T-helper 17 cell (primary cell): ENCODE data around the gene COMMD10. TPM values are rescaled to one million over a fixed set of nuclear protein-coding genes. Genes with fewer than 3 reads are reported as not detected.

Source experiments
- ATAC-seq: fragments of 150-1000 bp; cut with Tn5 transposase; 2 replicates; pipeline ENCODE4 v1.10.0; 2021; ENCODE audit warnings: mild to moderate bottlenecking, moderate library complexity
- DNase-seq, 3 donors: peaks; one replicate each; pipeline versions ENCODE4 v3.0.0 to v3.0.0-alpha.2; 2020 to 2021
- H3K9me3 ChIP-seq: one replicate; pipeline ENCODE4 v1.7.0; 2013; ENCODE audit warnings: low read length, mild to moderate bottlenecking; ENCODE audit not compliant: control insufficient read depth, poor library complexity, severe bottlenecking
- H3K27ac Mint-ChIP-seq: one replicate; pipeline ENCODE4 v1.8.0; 2022; ENCODE audit warnings: mild to moderate bottlenecking, moderate library complexity, mixed read lengths
- H3K27me3 Mint-ChIP-seq: one replicate; pipeline ENCODE4 v1.8.0; 2022; ENCODE audit warnings: mixed read lengths
- H3K36me3 Mint-ChIP-seq: one replicate; pipeline ENCODE4 v1.8.0; 2022; ENCODE audit warnings: low read depth, mixed read lengths
- H3K4me1 Mint-ChIP-seq: one replicate; pipeline ENCODE4 v1.8.0; 2022; ENCODE audit warnings: mild to moderate bottlenecking, mixed read lengths
- H3K4me3 Mint-ChIP-seq: one replicate; pipeline ENCODE4 v1.8.0; 2022; ENCODE audit warnings: mild to moderate bottlenecking, moderate library complexity, mixed read lengths
- total RNA-seq, 4 donors: library from RNA in 2 of 4; stranded (reverse) in 2 of 4; gene quantifications; one replicate each; pipeline ENCODE4 v1.2.3 and lab custom pipeline; 2022 to 2026

Gene COMMD10
- total RNA-seq, 2 donors from 2014 or later = 31.3 to 32.5 TPM

GRCh38 chr5:116130976-116131375, 46.2 kb downstream of the COMMD10 start:
- Mint-ChIP-seq H3K27ac (no peak overlapping the region), H3K27me3 (no peaks in the 10 kb centered on the region), H3K4me3 (no peak overlapping the region), H3K4me1 (peaks cover 16% of the 10 kb centered on the region), H3K36me3 (no peaks in the 10 kb centered on the region)
- ATAC-seq = no peak
- no peak for DNase-seq
- no peaks in the 10 kb centered on the region for H3K9me3 ChIP-seq

- no peak overlapping the region for H3K4me3 Mint-ChIP-seq
- no peaks in the 10 kb centered on the region for H3K27me3 Mint-ChIP-seq
- H3K9me3 ChIP-seq = no peaks in the 10 kb centered on the region
- H3K4me1 Mint-ChIP-seq = peaks cover 28% of the 10 kb centered on the region
- no peaks in the 10 kb centered on the region for H3K36me3 Mint-ChIP-seq
- no peak overlapping the region for H3K27ac Mint-ChIP-seq
- DNase-seq (no peak), ATAC-seq (no peak)
Observed at GRCh38 chr5:116133281-116133680, 48.5 kb downstream of the COMMD10 start.

DNA sequence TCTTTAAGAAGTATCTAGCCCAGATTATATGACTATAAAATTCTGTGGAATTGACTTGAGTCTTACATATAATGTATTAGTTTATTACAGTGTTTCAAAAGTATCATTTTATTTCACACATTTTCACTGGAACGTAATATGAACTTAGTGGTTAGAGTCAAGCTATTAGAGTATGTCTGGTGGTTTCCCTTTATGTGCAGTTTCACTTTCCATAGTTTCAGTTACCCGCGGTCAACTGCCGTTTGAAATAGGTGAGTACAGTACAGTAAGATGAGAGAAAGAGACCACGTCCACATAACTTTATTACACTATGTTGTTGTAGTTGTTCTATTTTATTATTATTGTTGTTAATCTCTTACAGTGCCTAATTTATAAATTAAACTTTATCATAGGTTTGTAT, 50.5 kb downstream of the COMMD10 start:
- H3K27me3 Mint-ChIP-seq = no peaks in the 10 kb centered on the region
- no peaks in the 10 kb centered on the region for H3K9me3 ChIP-seq
- H3K4me3 Mint-ChIP-seq = no peak overlapping the region
- H3K36me3 Mint-ChIP-seq = no peaks in the 10 kb centered on the region
- H3K27ac Mint-ChIP-seq = peak overlapping the region; percentile 86
- peak; percentile 87 for ATAC-seq
- no peak for DNase-seq
- H3K4me1 Mint-ChIP-seq = peaks cover 28% of the 10 kb centered on the region

DNA sequence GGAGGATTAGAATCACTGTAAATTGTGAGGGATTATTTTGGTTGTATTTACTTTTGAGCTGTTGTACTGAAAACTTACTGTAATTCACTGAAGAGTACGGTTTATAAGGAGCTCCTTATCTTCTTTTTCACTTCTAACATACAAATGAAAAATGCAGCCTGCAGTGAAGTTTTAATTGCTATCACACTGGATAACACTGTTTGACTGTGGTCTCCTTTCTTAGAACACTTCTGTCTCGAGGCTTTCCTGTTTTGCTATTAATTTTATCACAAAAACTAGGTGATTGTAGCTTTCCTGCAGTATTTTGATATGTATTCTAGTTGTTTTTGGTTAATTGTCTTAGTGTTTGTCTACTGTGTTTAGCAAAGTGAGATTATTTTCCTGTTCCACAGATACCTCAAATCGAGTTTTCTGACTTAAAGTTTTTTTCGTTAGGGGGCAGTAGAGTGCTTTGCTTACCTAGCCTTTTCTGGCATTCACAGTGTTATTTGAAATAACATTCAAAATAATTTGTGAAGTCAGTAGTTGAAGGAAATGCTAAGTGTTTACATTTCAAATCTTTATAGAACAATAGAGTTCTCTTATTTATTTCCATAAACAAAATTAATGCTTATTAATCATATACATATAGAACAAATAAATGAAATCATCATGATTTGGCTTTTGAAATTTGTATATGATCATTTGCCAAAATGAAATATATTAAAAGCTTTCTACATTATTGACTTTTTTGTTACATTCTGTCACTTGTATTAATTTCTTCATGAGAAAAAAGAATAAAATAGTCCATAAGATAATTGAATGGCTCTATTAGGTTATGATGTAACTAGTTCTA, 52.9 kb downstream of the COMMD10 start:
- Mint-ChIP-seq H3K36me3 (no peaks in the 10 kb centered on the region), H3K4me1 (peaks cover 23% of the 10 kb centered on the region), H3K4me3 (no peak overlapping the region), H3K27ac (peak overlapping the region; percentile 86), H3K27me3 (no peaks in the 10 kb centered on the region)
- ATAC-seq (peak; percentile 60), DNase-seq (no peak)
- H3K9me3 ChIP-seq = no peaks in the 10 kb centered on the region

GRCh38 chr5:116142495-116142894, 57.7 kb downstream of the COMMD10 start:
- H3K9me3 ChIP-seq = no peaks in the 10 kb centered on the region
- ATAC-seq = no peak
- no peak for DNase-seq
- Mint-ChIP-seq H3K27me3 (no peaks in the 10 kb centered on the region), H3K27ac (no peak overlapping the region), H3K4me1 (peaks cover 7% of the 10 kb centered on the region), H3K36me3 (no peaks in the 10 kb centered on the region), H3K4me3 (no peak overlapping the region)

DNA sequence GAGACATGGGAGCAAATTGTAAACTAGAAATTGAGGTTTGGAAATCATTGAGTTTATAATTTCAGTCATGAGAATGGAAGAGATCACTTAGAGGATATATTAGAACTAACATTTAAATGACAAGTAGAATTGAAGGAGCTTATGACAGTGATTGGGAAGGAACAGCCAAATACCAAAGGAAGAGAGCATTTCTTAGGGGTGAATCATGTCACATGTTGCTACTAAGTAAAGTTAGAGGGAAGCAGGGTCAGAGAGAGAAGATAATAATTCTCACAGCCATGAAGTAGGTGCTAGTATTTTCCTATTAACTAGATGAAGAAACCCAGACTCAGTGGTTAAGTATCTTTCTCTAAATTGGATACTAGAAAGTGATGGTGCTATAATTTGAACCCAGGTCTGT, 59.3 kb downstream of the COMMD10 start:
- H3K27ac Mint-ChIP-seq = no peak overlapping the region
- H3K27me3 Mint-ChIP-seq = no peaks in the 10 kb centered on the region
- no peak overlapping the region for H3K4me3 Mint-ChIP-seq
- DNase-seq = no peak
- ATAC-seq = no peak
- H3K4me1 Mint-ChIP-seq = peaks cover 5% of the 10 kb centered on the region
- no peaks in the 10 kb centered on the region for H3K9me3 ChIP-seq
- no peaks in the 10 kb centered on the region for H3K36me3 Mint-ChIP-seq

GRCh38 chr5:116144991-116145390, 60.2 kb downstream of the COMMD10 start:
- H3K4me1 Mint-ChIP-seq = peaks cover 5% of the 10 kb centered on the region
- H3K27me3 Mint-ChIP-seq = no peaks in the 10 kb centered on the region
- no peaks in the 10 kb centered on the region for H3K36me3 Mint-ChIP-seq
- DNase-seq (no peak), ATAC-seq (no peak)
- no peaks in the 10 kb centered on the region for H3K9me3 ChIP-seq
- no peak overlapping the region for H3K4me3 Mint-ChIP-seq
- no peak overlapping the region for H3K27ac Mint-ChIP-seq

DNA sequence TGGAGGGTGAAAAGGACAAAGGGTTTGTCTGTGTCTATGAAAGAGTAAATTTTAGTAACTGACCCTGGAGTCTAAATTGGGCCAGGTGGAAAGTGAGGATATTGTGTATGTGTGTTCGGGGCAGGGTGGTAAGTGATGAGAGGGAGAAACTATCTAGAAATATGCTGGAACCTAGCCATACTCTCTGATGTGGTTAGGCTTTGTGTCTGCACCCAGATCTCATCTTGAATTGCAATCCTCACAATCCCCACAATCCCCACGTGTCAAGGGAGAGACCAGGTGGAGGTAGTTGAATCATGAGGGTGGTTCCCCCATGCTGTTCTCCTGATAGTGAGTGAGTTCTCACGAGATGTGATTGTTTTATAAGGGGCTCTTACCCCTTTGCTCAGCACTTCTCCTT, 60.6 kb downstream of the COMMD10 start:
- Mint-ChIP-seq H3K4me3 (no peak overlapping the region), H3K36me3 (no peaks in the 10 kb centered on the region), H3K27ac (no peak overlapping the region), H3K27me3 (no peaks in the 10 kb centered on the region), H3K4me1 (peaks cover 5% of the 10 kb centered on the region)
- H3K9me3 ChIP-seq = no peaks in the 10 kb centered on the region
- DNase-seq (no peak), ATAC-seq (no peak)

GRCh38 chr5:116152169-116152568, 67.3 kb downstream of the COMMD10 start:
- no peaks in the 10 kb centered on the region for H3K4me1 Mint-ChIP-seq
- no peak for DNase-seq
- no peak overlapping the region for H3K27ac Mint-ChIP-seq
- H3K9me3 ChIP-seq = no peaks in the 10 kb centered on the region
- H3K36me3 Mint-ChIP-seq = no peaks in the 10 kb centered on the region
- no peaks in the 10 kb centered on the region for H3K27me3 Mint-ChIP-seq
- no peak overlapping the region for H3K4me3 Mint-ChIP-seq
- no peak for ATAC-seq

DNA sequence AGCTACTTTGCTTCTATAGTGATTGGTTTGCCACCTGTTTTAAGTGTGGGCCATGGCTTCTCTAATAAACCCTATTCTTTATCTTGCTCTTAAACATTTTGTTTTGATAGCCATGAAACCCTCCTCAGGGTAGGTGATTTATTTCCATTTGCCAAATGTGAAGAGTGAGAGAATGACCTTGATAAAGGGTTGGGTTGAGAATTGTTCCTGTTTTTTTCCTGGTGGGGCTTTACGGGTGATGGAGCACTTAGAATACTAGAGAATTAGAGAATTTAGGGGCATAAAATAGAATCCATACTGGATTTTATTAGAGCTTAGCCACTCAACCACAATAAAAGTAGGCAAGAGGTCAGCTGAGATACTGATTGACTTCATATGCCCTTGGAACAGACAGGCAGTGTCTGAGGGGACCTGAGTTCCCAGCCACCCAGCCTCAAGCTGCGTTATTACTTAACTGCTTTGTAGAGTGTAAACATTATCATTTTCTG, 68.9 kb downstream of the COMMD10 start:
- no peak for DNase-seq
- peaks cover 2% of the 10 kb centered on the region for H3K4me1 Mint-ChIP-seq
- H3K36me3 Mint-ChIP-seq = no peaks in the 10 kb centered on the region
- no peaks in the 10 kb centered on the region for H3K9me3 ChIP-seq
- no peak overlapping the region for H3K4me3 Mint-ChIP-seq
- H3K27me3 Mint-ChIP-seq = no peaks in the 10 kb centered on the region
- ATAC-seq = no peak
- no peak overlapping the region for H3K27ac Mint-ChIP-seq

GRCh38 chr5:116154252-116154651, 69.4 kb downstream of the COMMD10 start:
- H3K27me3 Mint-ChIP-seq = no peaks in the 10 kb centered on the region
- no peak for DNase-seq
- H3K9me3 ChIP-seq = no peaks in the 10 kb centered on the region
- no peak for ATAC-seq
- H3K4me3 Mint-ChIP-seq = no peak overlapping the region
- peaks cover 4% of the 10 kb centered on the region for H3K4me1 Mint-ChIP-seq
- H3K36me3 Mint-ChIP-seq = peaks cover 2% of the 10 kb centered on the region
- H3K27ac Mint-ChIP-seq = no peak overlapping the region

DNA sequence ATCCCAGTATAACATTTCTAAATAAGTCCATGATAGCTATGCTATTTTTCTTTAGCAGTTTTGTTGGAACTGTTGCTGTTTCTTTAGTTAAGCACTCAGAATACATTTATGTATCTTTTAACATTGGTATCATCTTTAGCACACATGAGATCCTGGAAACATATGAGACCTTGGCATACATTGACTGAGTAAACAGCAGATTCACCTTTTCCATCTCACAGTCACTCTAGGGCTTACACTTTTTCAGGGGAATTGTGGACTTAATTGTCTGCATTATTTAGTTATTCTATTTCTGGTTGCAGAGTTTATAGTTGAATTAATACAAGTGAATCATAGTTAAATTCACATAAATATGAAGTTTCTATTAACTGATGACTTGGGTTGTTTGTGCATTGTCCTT, 70.1 kb downstream of the COMMD10 start:
- Mint-ChIP-seq H3K4me3 (no peak overlapping the region), H3K27me3 (no peaks in the 10 kb centered on the region), H3K4me1 (peaks cover 5% of the 10 kb centered on the region), H3K36me3 (peaks cover 2% of the 10 kb centered on the region), H3K27ac (no peak overlapping the region)
- H3K9me3 ChIP-seq = no peaks in the 10 kb centered on the region
- DNase-seq = no peak
- ATAC-seq = no peak

GRCh38 chr5:116157902-116158301, 73.1 kb downstream of the COMMD10 start:
- Mint-ChIP-seq H3K4me1 (peaks cover 5% of the 10 kb centered on the region), H3K36me3 (peaks cover 2% of the 10 kb centered on the region), H3K27me3 (no peaks in the 10 kb centered on the region), H3K4me3 (no peak overlapping the region), H3K27ac (no peak overlapping the region)
- ATAC-seq (no peak), DNase-seq (no peak)
- no peaks in the 10 kb centered on the region for H3K9me3 ChIP-seq

- no peak overlapping the region for H3K4me3 Mint-ChIP-seq
- no peak overlapping the region for H3K27ac Mint-ChIP-seq
- H3K36me3 Mint-ChIP-seq = peaks cover 2% of the 10 kb centered on the region
- H3K27me3 Mint-ChIP-seq = no peaks in the 10 kb centered on the region
- no peaks in the 10 kb centered on the region for H3K9me3 ChIP-seq
- H3K4me1 Mint-ChIP-seq = peaks cover 5% of the 10 kb centered on the region
- DNase-seq (no peak), ATAC-seq (no peak)
Observed at GRCh38 chr5:116159006-116159405, 74.2 kb downstream of the COMMD10 start.
